ENCODE data around the gene HHAT.

GRCh38 chr1:210325026-210325670, 3.6 kb upstream of the HHAT start:
- TF ChIP-seq CTCF (IDR thresholded peaks at IDR 0.05 in 2 of 3, conservative IDR thresholded peaks at IDR 0.05 in 1 of 3; ENCODE audit: insufficient read depth in 2 of 3, low read depth in 1 of 3, low read length in 3 of 3) (no peak), SP1 (CRISPR knock-in tag; IDR thresholded peaks at IDR 0.05) (no peak), DPF2 (IDR thresholded peaks at IDR 0.05) (no peak), POLR2A (conservative IDR thresholded peaks at IDR 0.05) (no peak), ARHGAP35 (IDR thresholded peaks at IDR 0.05; ENCODE audit: partially characterized antibody) (no peak), SRF (CRISPR knock-in tag; IDR thresholded peaks at IDR 0.05) (no peak), ESRRA (IDR thresholded peaks at IDR 0.05; ENCODE audit: borderline replicate concordance, low read depth) (no peak), ETV5 (CRISPR knock-in tag; IDR thresholded peaks at IDR 0.05; ENCODE audit: low read depth) (no peak), ZSCAN32 (CRISPR knock-in tag; IDR thresholded peaks at IDR 0.05) (no peak), ZNF311 (CRISPR knock-in tag; IDR thresholded peaks at IDR 0.05) (no peak)
